RWPE2 (cell line): ENCODE results near the gene CDH4.

Source experiments
- ATAC-seq: fragments of 200-7000 bp; cut with Tn5 transposase; 3 replicates; pipeline ENCODE4 v1.9.1; 2021; ENCODE audit warnings: low read depth
- DNase-seq: peaks from one replicate; pipeline ENCODE4 v3.0.0-alpha.2; 2020; ENCODE audit warnings: low spot score
- H3K27ac ChIP-seq: fragments of 450-650 bp; 2 replicates; pipeline ENCODE4 v1.5.1; 2017; ENCODE audit warnings: mild to moderate bottlenecking; ENCODE audit not compliant: poor library complexity, severe bottlenecking
- H3K27me3 ChIP-seq: fragments of 250-450 bp; sonication (Bioruptor Pico); 2 replicates; pipeline ENCODE4 v1.5.1; 2021; ENCODE audit warnings: mild to moderate bottlenecking, moderate library complexity; ENCODE audit not compliant: insufficient read depth, poor library complexity, severe bottlenecking
- H3K36me3 ChIP-seq: fragments of 250-450 bp; sonication (Bioruptor Pico); 2 replicates; pipeline ENCODE4 v1.5.1; 2020; ENCODE audit warnings: low read depth, mild to moderate bottlenecking, moderate library complexity
- H3K4me1 ChIP-seq: fragments of 250-450 bp; sonication (Bioruptor Pico); 2 replicates; pipeline ENCODE4 v1.5.1; 2021; ENCODE audit warnings: mild to moderate bottlenecking, moderate library complexity; ENCODE audit not compliant: insufficient read depth, poor library complexity, severe bottlenecking
- H3K4me3 ChIP-seq: fragments of 250-450 bp; sonication (Bioruptor Pico); 2 replicates; pipeline ENCODE4 v1.5.1; 2021; ENCODE audit warnings: mild to moderate bottlenecking, moderate library complexity; ENCODE audit not compliant: severe bottlenecking
- H3K9me3 ChIP-seq: fragments of 250-450 bp; sonication (Bioruptor Pico); 2 replicates; pipeline ENCODE4 v1.5.1; 2021; ENCODE audit warnings: mild to moderate bottlenecking, moderate library complexity; ENCODE audit not compliant: severe bottlenecking
- CTCF ChIP-seq: fragments of 450-650 bp; IDR thresholded peaks from one replicate; pipeline ENCODE4 v1.5.1; 2017; ENCODE audit warnings: mild to moderate bottlenecking, moderate library complexity; ENCODE audit not compliant: poor library complexity, severe bottlenecking

Gene CDH4

GRCh38 chr20:61779176-61779965 is 527.3 kb downstream of the CDH4 start:
- H3K4me3 ChIP-seq, result no peak overlapping the region
- H3K9me3 ChIP-seq, result no peaks in the 10 kb centered on the region
- TF ChIP-seq CTCF, result no peak
- H3K27ac ChIP-seq, result no peak overlapping the region
- no peak for ATAC-seq
- H3K36me3 ChIP-seq, result 0 out of 2 replicates have a peak, but pooled peaks cover 1% of the 10 kb centered on the region
- no peaks in the 10 kb centered on the region for H3K27me3 ChIP-seq
- H3K4me1 ChIP-seq, result no peaks in the 10 kb centered on the region
- no peak for DNase-seq

GRCh38 chr20:61780066-61780465 is 528.0 kb downstream of the CDH4 start:
- H3K4me3 ChIP-seq, result no peak overlapping the region
- no peak for ATAC-seq
- no peak overlapping the region for H3K27ac ChIP-seq
- H3K9me3 ChIP-seq, result no peaks in the 10 kb centered on the region
- no peaks in the 10 kb centered on the region for H3K4me1 ChIP-seq
- H3K27me3 ChIP-seq, result no peaks in the 10 kb centered on the region
- TF ChIP-seq CTCF, result no peak
- DNase-seq, result no peak
- no peaks in the 10 kb centered on the region for H3K36me3 ChIP-seq

- Histone ChIP-seq H3K27ac (no peak overlapping the region), H3K4me3 (no peak overlapping the region), H3K4me1 (peaks cover 15% of the 10 kb centered on the region), H3K36me3 (no peaks in the 10 kb centered on the region), H3K9me3 (no peaks in the 10 kb centered on the region), H3K27me3 (no peaks in the 10 kb centered on the region)
- ATAC-seq (no peak), DNase-seq (no peak)
- TF ChIP-seq CTCF, result no peak
Measured at GRCh38 chr20:61784801-61785566, 532.9 kb downstream of the CDH4 start.

GRCh38 chr20:61785567-61785816 is 533.4 kb downstream of the CDH4 start:
- DNase-seq, result no peak
- Histone ChIP-seq H3K27me3 (no peaks in the 10 kb centered on the region), H3K36me3 (no peaks in the 10 kb centered on the region), H3K27ac (no peak overlapping the region), H3K4me1 (peaks cover 15% of the 10 kb centered on the region), H3K9me3 (no peaks in the 10 kb centered on the region), H3K4me3 (no peak overlapping the region)
- no peak for ATAC-seq
- no peak for TF ChIP-seq CTCF

- H3K27ac ChIP-seq, result no peak overlapping the region
- ATAC-seq (no peak), DNase-seq (no peak)
- no peak overlapping the region for H3K4me3 ChIP-seq
- no peaks in the 10 kb centered on the region for H3K9me3 ChIP-seq
- no peak for TF ChIP-seq CTCF
- H3K27me3 ChIP-seq, result no peaks in the 10 kb centered on the region
- peaks cover 15% of the 10 kb centered on the region for H3K4me1 ChIP-seq
- H3K36me3 ChIP-seq, result no peaks in the 10 kb centered on the region
Measured at GRCh38 chr20:61786230-61786629, 534.2 kb downstream of the CDH4 start.
